Measurements from ENCODE around the gene PFDN2. TPM values are rescaled to one million over a fixed set of nuclear protein-coding genes. Genes with fewer than 3 reads are reported as not detected.

The PFDN2 gene
- polyA plus RNA-seq, 1 of the 3 experiments (the other 2 are of a cell fraction) = 445 TPM

- CTCF ChIA-PET = interaction anchor here (0.7 to 22.7 kb wide), 3 partner anchors 11 to 14 kb away, joined by 3 to 198 read pairs (median 3); partner anchors contain the start of gene KLHDC9
- no peak for DNase-seq
- Histone ChIP-seq H3K79me2 (ENCODE audit: insufficient read depth) (no peaks in the 10 kb centered on the region), H3K9me2 (no peaks in the 10 kb centered on the region), H4K20me1 (ENCODE audit: insufficient read depth) (no peaks in the 10 kb centered on the region), H3K4me3 (ENCODE audit: low read depth in 2 of 2, low read length in 1 of 2) (no peak overlapping the region), H3F3A (replicated peaks; ENCODE audit: insufficient read depth) (no peaks in the 10 kb centered on the region), H3K4me1 (ENCODE audit: control insufficient read depth in 1 of 2, insufficient read depth in 2 of 2, low read depth in 1 of 2, low read length in 1 of 2) (peaks cover 8 to 13% of the 10 kb centered on the region in 2 experiments; a peak in 2 of 4 replicates), H3K9me3 (no peaks in the 10 kb centered on the region), H3K36me3 (replicated peaks in 1 of 2; ENCODE audit: control insufficient read depth in 1 of 2, insufficient read depth in 2 of 2, low read length in 1 of 2) (no peaks in the 10 kb centered on the region), H3K27ac (ENCODE audit: low read depth in 2 of 2, low read length in 1 of 2) (no peak overlapping the region), H3K27me3 (ENCODE audit: insufficient read depth) (no peaks in the 10 kb centered on the region), H3K9ac (no peak overlapping the region), H2AFZ (ENCODE audit: low read depth) (0 out of 2 replicates have a peak overlapping the region, but pooled peaks have one; percentile 47), H3K4me2 (peak overlapping the region; percentile 19; the same call in 1 of the 2 replicates)
- no peak for TF ChIP-seq ELF1 (IDR thresholded peaks at IDR 0.05)
- no peak for TF ChIP-seq YY1 (IDR thresholded peaks at IDR 0.05; ENCODE audit: low read depth)
- no peak for TF ChIP-seq JUND (IDR thresholded peaks at IDR 0.05)
- TF ChIP-seq TEAD4 (IDR thresholded peaks at IDR 0.05; ENCODE audit: borderline replicate concordance, insufficient read depth) = no peak
- no peak for TF ChIP-seq CTCF (IDR thresholded peaks at IDR 0.05)
- TF ChIP-seq NFIC (IDR thresholded peaks at IDR 0.05; ENCODE audit: borderline replicate concordance) = no peak
- no peak for TF ChIP-seq ZBTB33 (IDR thresholded peaks at IDR 0.05; ENCODE audit: borderline replicate concordance, low read depth)
- no peak for TF ChIP-seq SMC3 (IDR thresholded peaks at IDR 0.05; ENCODE audit: low read depth, low read length)
- TF ChIP-seq RCOR1 (IDR thresholded peaks at IDR 0.05; ENCODE audit: low read length) = no peak
- no peak for TF ChIP-seq RFX5 (IDR thresholded peaks at IDR 0.05; ENCODE audit: low read length)
- TF ChIP-seq EP300 (IDR thresholded peaks at IDR 0.05; ENCODE audit: borderline replicate concordance in 1 of 2, low read depth in 1 of 2, low read length in 1 of 2) = no peak
- TF ChIP-seq, protein P1, sequence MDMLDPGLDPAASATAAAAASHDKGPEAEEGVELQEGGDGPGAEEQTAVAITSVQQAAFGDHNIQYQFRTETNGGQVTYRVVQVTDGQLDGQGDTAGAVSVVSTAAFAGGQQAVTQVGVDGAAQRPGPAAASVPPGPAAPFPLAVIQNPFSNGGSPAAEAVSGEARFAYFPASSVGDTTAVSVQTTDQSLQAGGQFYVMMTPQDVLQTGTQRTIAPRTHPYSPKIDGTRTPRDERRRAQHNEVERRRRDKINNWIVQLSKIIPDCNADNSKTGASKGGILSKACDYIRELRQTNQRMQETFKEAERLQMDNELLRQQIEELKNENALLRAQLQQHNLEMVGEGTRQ (IDR thresholded peaks at IDR 0.05; ENCODE audit: borderline replicate concordance, low read depth, low read length) = no peak
- TF ChIP-seq MEF2A (IDR thresholded peaks at IDR 0.05; ENCODE audit: borderline replicate concordance, low read depth) = no peak
- 54% methylated on average over 2 of the region's 2 CpGs for WGBS (ENCODE audit: low lambda C conversion rate)
- POLR2A ChIA-PET = no interaction called here
These were observed 32.7 kb downstream of the PFDN2 start for GRCh38 chr1:161085165-161085564.

DNA sequence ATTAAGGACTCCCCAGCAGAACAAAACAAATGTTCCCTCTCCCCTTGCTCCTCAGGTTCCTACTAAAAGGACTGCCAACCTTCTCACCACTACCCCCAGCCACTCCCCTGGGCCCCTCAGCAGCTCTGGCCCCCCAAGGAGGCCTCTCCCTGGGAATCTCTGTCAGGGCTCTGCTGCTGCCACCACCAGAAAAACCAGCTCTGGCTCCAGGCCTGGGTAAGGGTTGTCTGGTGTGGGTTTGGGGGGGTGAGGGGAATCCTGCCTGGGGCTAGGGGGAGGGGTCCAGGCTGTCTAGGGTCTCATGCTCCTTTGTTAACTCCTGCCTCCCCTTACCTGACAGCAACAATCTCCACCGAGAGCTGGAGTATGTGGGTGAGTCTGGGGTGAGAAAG, 33.2 kb downstream of the PFDN2 start:
- no peaks in the 10 kb centered on the region for H4K20me1 ChIP-seq (ENCODE audit: insufficient read depth)
- H3K36me3 ChIP-seq (replicated peaks in 1 of 2; ENCODE audit: control insufficient read depth in 1 of 2, insufficient read depth in 2 of 2, low read length in 1 of 2) = no peaks in the 10 kb centered on the region
- no peak overlapping the region for H3K4me3 ChIP-seq (ENCODE audit: low read depth in 2 of 2, low read length in 1 of 2)
- CTCF ChIA-PET = interaction anchor here (0.7 to 22.7 kb wide), 3 partner anchors 10 to 13 kb away, joined by 3 to 198 read pairs (median 3); partner anchors contain the start of gene KLHDC9
- H3K79me2 ChIP-seq (ENCODE audit: insufficient read depth) = no peaks in the 10 kb centered on the region
- H3F3A ChIP-seq (replicated peaks; ENCODE audit: insufficient read depth) = no peaks in the 10 kb centered on the region
- no peak for DNase-seq
- POLR2A ChIA-PET = no interaction called here
- H3K27ac ChIP-seq (ENCODE audit: low read depth in 2 of 2, low read length in 1 of 2) = no peak overlapping the region
- H3K4me1 ChIP-seq (ENCODE audit: control insufficient read depth in 1 of 2, insufficient read depth in 2 of 2, low read depth in 1 of 2, low read length in 1 of 2) = peaks cover 8 to 13% of the 10 kb centered on the region in 2 experiments; a peak in 2 of 4 replicates
- 80% methylated on average over 1 of the region's 1 CpG for WGBS (ENCODE audit: low lambda C conversion rate)
- peak overlapping the region; percentile 19; the same call in 1 of the 2 replicates for H3K4me2 ChIP-seq
- no peak for TF ChIP-seq MXI1 (IDR thresholded peaks at IDR 0.05; ENCODE audit: low read depth, low read length)
- TF ChIP-seq TEAD4 (IDR thresholded peaks at IDR 0.05; ENCODE audit: borderline replicate concordance, insufficient read depth) = no peak
- TF ChIP-seq, protein P2, sequence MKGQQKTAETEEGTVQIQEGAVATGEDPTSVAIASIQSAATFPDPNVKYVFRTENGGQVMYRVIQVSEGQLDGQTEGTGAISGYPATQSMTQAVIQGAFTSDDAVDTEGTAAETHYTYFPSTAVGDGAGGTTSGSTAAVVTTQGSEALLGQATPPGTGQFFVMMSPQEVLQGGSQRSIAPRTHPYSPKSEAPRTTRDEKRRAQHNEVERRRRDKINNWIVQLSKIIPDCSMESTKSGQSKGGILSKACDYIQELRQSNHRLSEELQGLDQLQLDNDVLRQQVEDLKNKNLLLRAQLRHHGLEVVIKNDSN (IDR thresholded peaks at IDR 0.05; ENCODE audit: borderline replicate concordance, low read depth) = no peak
- no peak for TF ChIP-seq TCF12 (IDR thresholded peaks at IDR 0.05)
- no peak overlapping the region for H3K9ac ChIP-seq
- 0 out of 2 replicates have a peak overlapping the region, but pooled peaks have one; percentile 47 for H2AFZ ChIP-seq (ENCODE audit: low read depth)
- no peaks in the 10 kb centered on the region for H3K27me3 ChIP-seq (ENCODE audit: insufficient read depth)
- no peaks in the 10 kb centered on the region for H3K9me3 ChIP-seq
- no peaks in the 10 kb centered on the region for H3K9me2 ChIP-seq
